Limb (tissue), 2 donors: Measurements from ENCODE around the gene PPM1H.
"Not testable (repeated sequence)": the region's sequence is repeated elsewhere in the genome, so short reads cannot be mapped to it uniquely, and the experiment has no call there.

ENCODE experiments used
- DNase-seq, 2 donors: peaks; one replicate each; pipeline ENCODE4 v3.0.0-alpha.2; 2016; ENCODE audit errors: extremely low spot score in 2 of 2

PPM1H gene

GRCh38 chr12:62683776-62684569 lies 251.0 kb downstream of the PPM1H start:
- DNase-seq = peak; percentile 81 to 90

- no peak for DNase-seq
Measured at GRCh38 chr12:62681306-62681705, 253.6 kb downstream of the PPM1H start.

GRCh38 chr12:62679608-62680007 lies 255.3 kb downstream of the PPM1H start:
- no peak for DNase-seq

GRCh38 chr12:62677355-62677754 lies 257.6 kb downstream of the PPM1H start:
- no peak for DNase-seq

GRCh38 chr12:62676521-62677307 lies 258.2 kb downstream of the PPM1H start:
- no peak for DNase-seq

- DNase-seq = no peak
Measured at GRCh38 chr12:62673028-62673815, 261.7 kb downstream of the PPM1H start.

- DNase-seq = peak in 1 of 2 donors; percentile 20
Measured at GRCh38 chr12:62670986-62671720, 263.8 kb downstream of the PPM1H start.

- DNase-seq = no peak
Measured at GRCh38 chr12:62668782-62669181, 266.2 kb downstream of the PPM1H start.

GRCh38 chr12:62664951-62665350 lies 270.0 kb downstream of the PPM1H start:
- DNase-seq = not testable (repeated sequence)

GRCh38 chr12:62660756-62661155 lies 274.2 kb downstream of the PPM1H start:
- no peak for DNase-seq

GRCh38 chr12:62659453-62660295 lies 275.3 kb downstream of the PPM1H start:
- no peak for DNase-seq

- no peak for DNase-seq
Measured at GRCh38 chr12:62658910-62659309, 276.0 kb downstream of the PPM1H start.

GRCh38 chr12:62657363-62657632 lies 277.7 kb downstream of the PPM1H start:
- no peak for DNase-seq

- no peak for DNase-seq
Measured at GRCh38 chr12:62656591-62657362, 278.2 kb downstream of the PPM1H start.

- peak in 1 of 2 donors; percentile 39 for DNase-seq
Measured at GRCh38 chr12:62655666-62656151, 279.2 kb downstream of the PPM1H start.

- no peak for DNase-seq
Measured at GRCh38 chr12:62654326-62655241, 280.4 kb downstream of the PPM1H start.

- no peak for DNase-seq
Measured at GRCh38 chr12:62653740-62654139, 281.2 kb downstream of the PPM1H start.

GRCh38 chr12:62653304-62653703 lies 281.6 kb downstream of the PPM1H start:
- DNase-seq = no peak
